ENCODE results near the gene VPS18.

The VPS18 gene

DNA sequence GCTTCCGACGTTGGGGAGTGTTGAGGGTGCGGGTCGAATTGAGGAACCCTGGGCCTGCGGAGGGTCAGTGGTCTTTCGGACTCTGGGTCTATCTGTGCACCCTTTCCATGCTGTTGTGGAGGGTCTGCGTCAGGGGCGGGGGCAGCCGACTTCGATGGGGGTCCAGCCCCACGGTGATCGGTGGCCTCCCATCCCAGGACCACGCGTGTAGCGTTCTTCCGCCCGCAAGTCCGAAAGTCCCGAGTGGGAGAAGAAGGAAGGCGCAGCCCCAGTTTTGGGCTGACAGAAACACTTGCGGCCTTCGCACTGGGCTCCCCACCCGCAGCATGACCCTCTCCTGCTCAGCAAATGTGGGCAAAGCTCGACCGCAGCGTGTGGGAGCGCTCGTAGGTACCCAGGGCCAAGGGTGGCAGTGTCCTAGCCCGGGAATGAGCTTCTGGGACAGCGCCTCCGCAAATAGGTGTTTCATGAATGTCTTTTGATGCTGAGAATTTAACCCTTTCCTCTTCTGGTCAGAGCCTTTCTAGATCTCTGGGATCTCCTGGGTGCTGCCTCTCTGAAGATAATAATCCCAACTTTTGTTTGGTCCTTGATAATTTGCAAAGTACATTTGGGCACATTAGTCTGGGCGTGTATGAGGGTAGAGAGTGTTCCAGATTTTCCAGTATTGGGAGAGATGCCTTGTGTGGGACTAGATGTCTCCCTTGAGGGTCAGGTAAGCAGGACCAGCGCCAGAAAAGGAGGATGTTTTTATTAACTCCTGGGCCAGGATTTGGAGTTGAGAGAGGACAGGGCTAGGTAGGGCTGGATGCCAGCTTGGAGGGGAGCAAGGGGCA, 32.6 kb downstream of the VPS18 start:
- no peak for DNase-seq (ENCODE audit: low spot score)

DNA sequence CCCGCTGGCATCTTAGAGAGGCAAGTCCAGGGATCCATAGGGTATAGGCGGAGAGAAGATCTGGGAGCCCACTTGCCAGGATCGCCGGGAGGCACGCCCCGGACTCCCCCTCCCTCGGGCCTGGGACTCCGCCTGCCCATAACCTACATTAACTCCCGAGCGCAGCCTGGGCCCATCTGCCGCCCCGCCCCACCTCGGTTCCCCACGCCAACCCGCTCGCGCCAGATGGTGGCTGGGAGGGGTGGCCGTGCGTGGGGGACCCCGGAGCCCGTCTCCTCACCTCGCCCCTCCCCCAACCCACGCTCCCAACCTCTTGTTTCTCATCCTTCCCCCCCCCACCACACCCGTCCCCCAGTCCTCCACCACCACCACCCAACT, 33.2 kb downstream of the VPS18 start:
- TF ChIP-seq, protein P1, sequence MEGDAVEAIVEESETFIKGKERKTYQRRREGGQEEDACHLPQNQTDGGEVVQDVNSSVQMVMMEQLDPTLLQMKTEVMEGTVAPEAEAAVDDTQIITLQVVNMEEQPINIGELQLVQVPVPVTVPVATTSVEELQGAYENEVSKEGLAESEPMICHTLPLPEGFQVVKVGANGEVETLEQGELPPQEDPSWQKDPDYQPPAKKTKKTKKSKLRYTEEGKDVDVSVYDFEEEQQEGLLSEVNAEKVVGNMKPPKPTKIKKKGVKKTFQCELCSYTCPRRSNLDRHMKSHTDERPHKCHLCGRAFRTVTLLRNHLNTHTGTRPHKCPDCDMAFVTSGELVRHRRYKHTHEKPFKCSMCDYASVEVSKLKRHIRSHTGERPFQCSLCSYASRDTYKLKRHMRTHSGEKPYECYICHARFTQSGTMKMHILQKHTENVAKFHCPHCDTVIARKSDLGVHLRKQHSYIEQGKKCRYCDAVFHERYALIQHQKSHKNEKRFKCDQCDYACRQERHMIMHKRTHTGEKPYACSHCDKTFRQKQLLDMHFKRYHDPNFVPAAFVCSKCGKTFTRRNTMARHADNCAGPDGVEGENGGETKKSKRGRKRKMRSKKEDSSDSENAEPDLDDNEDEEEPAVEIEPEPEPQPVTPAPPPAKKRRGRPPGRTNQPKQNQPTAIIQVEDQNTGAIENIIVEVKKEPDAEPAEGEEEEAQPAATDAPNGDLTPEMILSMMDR (IDR thresholded peaks at IDR 0.05; ENCODE audit: extremely low read depth, missing control alignments) = no peak
- no peak for DNase-seq (ENCODE audit: low spot score)

More for the DNA sequence above, 32.6 kb downstream of the VPS18 start:
- TF ChIP-seq, protein P1 (IDR thresholded peaks at IDR 0.05; ENCODE audit: extremely low read depth, missing control alignments) = no peak

DNA sequence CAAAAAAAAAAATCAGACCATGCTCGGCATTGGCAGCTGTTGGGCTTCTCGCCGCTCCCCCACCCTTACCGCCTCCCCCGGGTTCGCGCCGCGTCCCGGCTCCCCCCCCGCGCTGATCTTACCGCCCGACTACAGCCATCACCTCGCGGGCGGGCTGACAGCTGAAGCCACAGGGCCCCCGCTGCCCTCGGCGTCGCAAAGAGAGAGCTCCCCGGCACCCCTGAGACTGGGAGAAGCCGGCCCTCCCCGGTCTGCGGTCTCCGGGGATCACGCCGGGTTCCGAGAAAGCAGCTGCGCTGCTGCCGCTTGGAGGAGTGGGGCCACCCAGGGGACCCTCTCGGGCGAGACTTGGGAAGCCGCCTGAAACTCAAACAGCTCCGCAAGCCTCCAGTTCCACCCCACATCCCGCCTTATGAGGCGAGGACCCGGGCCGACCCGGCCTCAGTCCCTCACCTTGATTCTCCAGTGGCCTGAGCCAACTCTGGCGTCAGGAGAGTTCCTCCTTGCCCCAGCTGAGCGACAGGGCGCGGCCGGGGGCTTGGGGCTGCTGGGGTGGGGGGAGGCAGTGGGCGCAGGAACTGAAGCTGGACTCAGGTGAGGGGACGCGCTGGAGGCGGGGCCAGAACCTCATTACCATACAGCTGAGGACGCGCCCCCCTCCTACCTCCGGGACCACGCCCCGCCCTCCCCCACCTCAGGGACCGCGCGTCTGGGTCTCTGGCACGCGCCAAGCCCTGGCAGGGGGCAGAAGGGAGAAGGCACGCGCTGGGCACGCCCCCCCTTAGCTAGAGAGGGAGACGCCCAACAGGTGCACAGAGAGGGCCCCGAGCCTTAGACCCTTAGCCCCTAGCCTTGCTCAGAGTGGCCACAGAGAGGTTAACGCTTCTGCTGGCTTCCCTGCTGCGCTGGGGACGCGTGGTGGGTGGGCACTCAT, 33.9 kb downstream of the VPS18 start:
- TF ChIP-seq, protein P1 (IDR thresholded peaks at IDR 0.05; ENCODE audit: extremely low read depth, missing control alignments) = no peak
- peak; percentile 58 for DNase-seq (ENCODE audit: low spot score)

DNA sequence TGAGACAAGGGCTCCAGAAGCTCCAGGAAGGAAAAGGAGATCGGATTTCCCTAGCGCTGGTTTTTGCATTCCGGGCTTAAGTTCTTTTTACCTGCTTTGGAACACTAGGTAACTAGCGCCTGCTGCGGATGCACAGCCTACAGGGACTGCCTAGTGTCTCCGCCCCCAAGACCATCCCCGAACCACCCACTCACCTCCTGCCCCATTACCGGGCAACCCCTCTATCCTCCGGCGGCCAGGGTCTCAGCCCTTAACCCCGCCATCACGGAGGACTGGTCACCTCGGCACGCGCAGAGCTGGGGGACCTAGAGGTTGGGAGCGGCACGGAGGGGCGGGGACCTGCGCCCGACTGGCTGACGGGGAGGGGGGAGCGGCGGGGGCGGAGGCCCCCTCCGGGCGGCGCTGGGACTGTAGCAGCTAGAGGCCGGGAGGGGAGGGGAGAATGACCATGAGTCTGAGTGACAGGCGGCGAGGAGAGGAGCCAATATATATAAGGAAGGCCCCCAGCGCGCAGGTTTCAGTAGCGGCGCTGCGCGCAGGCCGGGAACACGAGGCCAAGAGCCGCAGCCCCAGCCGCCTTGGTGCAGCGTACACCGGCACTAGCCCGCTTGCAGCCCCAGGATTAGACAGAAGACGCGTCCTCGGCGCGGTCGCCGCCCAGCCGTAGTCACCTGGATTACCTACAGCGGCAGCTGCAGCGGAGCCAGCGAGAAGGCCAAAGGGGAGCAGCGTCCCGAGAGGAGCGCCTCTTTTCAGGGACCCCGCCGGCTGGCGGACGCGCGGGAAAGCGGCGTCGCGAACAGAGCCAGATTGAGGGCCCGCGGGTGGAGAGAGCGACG, 34.8 kb downstream of the VPS18 start, which contains the start of gene DLL4:
TSS of gene DLL4 (plus strand) at position 520 of the 839 bp plus-strand sequence. CDS start 329 bp downstream, outside the sequence.
- TF ChIP-seq, protein P1 (IDR thresholded peaks at IDR 0.05; ENCODE audit: extremely low read depth, missing control alignments) = no peak
- DNase-seq (ENCODE audit: low spot score) = peak; percentile 81

DNA sequence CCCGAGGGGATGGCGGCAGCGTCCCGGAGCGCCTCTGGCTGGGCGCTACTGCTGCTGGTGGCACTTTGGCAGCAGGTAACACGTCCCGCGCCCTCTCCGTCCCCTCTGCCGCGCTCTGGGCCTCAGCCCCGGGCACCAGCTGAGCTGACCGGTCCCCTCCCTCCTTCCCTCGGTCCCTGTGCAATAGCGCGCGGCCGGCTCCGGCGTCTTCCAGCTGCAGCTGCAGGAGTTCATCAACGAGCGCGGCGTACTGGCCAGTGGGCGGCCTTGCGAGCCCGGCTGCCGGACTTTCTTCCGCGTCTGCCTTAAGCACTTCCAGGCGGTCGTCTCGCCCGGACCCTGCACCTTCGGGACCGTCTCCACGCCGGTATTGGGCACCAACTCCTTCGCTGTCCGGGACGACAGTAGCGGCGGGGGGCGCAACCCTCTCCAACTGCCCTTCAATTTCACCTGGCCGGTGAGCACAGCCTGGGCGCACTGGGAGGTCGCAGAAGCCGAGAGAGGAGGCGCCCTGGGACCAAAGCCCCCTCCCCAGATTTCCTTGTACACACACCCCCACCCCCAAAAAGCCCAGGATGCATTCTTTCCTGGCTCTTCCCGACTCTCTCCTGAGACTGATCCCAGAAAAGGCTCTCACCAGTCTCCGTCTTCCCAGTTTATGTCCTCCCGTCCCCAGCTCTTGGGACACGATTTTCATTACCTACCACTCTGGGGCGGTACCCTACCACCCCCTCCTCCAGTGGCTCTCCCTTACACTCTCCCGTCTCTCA, 35.6 kb downstream of the VPS18 start:
- DNase-seq (ENCODE audit: low spot score) = no peak
- TF ChIP-seq, protein P1 (IDR thresholded peaks at IDR 0.05; ENCODE audit: extremely low read depth, missing control alignments) = no peak

All from GM20000 (cell line).